ENCODE data around the gene TAT.
"Not testable (repeated sequence)": the region's sequence is repeated elsewhere in the genome, so short reads cannot be mapped to it uniquely, and the experiment has no call there.

Gene TAT

GRCh38 chr16:71584543-71585317 is 7.8 kb upstream of the TAT start:
- no peak for DNase-seq (ENCODE audit: low spot score)

- not testable (repeated sequence) for DNase-seq (ENCODE audit: low spot score)
Measured at GRCh38 chr16:71582553-71582848, 5.6 kb upstream of the TAT start.

- no peak for DNase-seq (ENCODE audit: low spot score)
Measured at GRCh38 chr16:71574702-71575101, 2.2 kb downstream of the TAT start.

GRCh38 chr16:71573387-71574094 is 3.4 kb downstream of the TAT start:
- no peak for DNase-seq (ENCODE audit: low spot score)

- no peak for DNase-seq (ENCODE audit: low spot score)
Measured at GRCh38 chr16:71572497-71573116, 4.3 kb downstream of the TAT start.

- no peak for DNase-seq (ENCODE audit: low spot score)
Measured at GRCh38 chr16:71570144-71570543, 6.7 kb downstream of the TAT start.

GRCh38 chr16:71569621-71570020 is 7.3 kb downstream of the TAT start:
- no peak for DNase-seq (ENCODE audit: low spot score)

- no peak for DNase-seq (ENCODE audit: low spot score)
Measured at GRCh38 chr16:71568551-71568950, 8.3 kb downstream of the TAT start.

- no peak for DNase-seq (ENCODE audit: low spot score)
Measured at GRCh38 chr16:71567931-71568330, 9.0 kb downstream of the TAT start.

- DNase-seq (ENCODE audit: low spot score) = no peak
Measured at GRCh38 chr16:71565812-71566700, 10.8 kb downstream of the TAT start.

- no peak for DNase-seq (ENCODE audit: low spot score)
Measured at GRCh38 chr16:71564335-71564967, 12.4 kb downstream of the TAT start.

GRCh38 chr16:71562552-71562951 is 14.3 kb downstream of the TAT start:
- no peak for DNase-seq (ENCODE audit: low spot score)

- not testable (repeated sequence) for DNase-seq (ENCODE audit: low spot score)
Measured at GRCh38 chr16:71561886-71562285, 15.0 kb downstream of the TAT start.

GRCh38 chr16:71559855-71560254 is 17.0 kb downstream of the TAT start:
- no peak for DNase-seq (ENCODE audit: low spot score)

GRCh38 chr16:71557954-71558582 is 18.8 kb downstream of the TAT start:
- no peak for DNase-seq (ENCODE audit: low spot score)

GRCh38 chr16:71557299-71557698 is 19.6 kb downstream of the TAT start:
- no peak for DNase-seq (ENCODE audit: low spot score)

- no peak for DNase-seq (ENCODE audit: low spot score)
Measured at GRCh38 chr16:71555230-71555891, 21.5 kb downstream of the TAT start.

- DNase-seq (ENCODE audit: low spot score) = no peak
Measured at GRCh38 chr16:71552698-71553503, 24.0 kb downstream of the TAT start.

- no peak for DNase-seq (ENCODE audit: low spot score)
Measured at GRCh38 chr16:71547168-71547567, 29.7 kb downstream of the TAT start.

- DNase-seq (ENCODE audit: low spot score) = peak; percentile 52
Measured at GRCh38 chr16:71542377-71542776, 34.5 kb downstream of the TAT start.
